Hepatocyte (in vitro differentiated cells): Measurements from ENCODE around the gene PIAS4. TPM values are rescaled to one million over a fixed set of nuclear protein-coding genes. Genes with fewer than 3 reads are reported as not detected.

Source experiments
- DNase-seq: peaks from one replicate; pipeline ENCODE4 v3.0.0-alpha.2; 2016; ENCODE audit warnings: low spot score
- H2AFZ ChIP-seq: fragments of 200-600 bp; sonication (generic); 2 replicates; pipeline ENCODE4 v1.6.0; 2016; ENCODE audit warnings: antibody characterized with exemption, mild to moderate bottlenecking
- H3K27ac ChIP-seq: fragments of 200-600 bp; sonication (generic); 2 replicates; pipeline ENCODE4 v1.5.1; 2016; ENCODE audit warnings: mild to moderate bottlenecking
- H3K27me3 ChIP-seq: fragments of 200-600 bp; sonication (generic); 2 replicates; pipeline ENCODE4 v1.6.1; 2016
- H3K36me3 ChIP-seq: fragments of 200-600 bp; sonication (generic); replicated peaks from 2 replicates; pipeline ENCODE4 v1.5.1; 2016; ENCODE audit warnings: low read depth; ENCODE audit not compliant: insufficient read depth
- H3K4me1 ChIP-seq: fragments of 200-600 bp; sonication (generic); 2 replicates; pipeline ENCODE4 v1.5.1; 2016; ENCODE audit warnings: mild to moderate bottlenecking, moderate library complexity; ENCODE audit not compliant: insufficient read depth
- H3K4me2 ChIP-seq: fragments of 200-600 bp; sonication (generic); 2 replicates; pipeline ENCODE4 v1.6.0; 2016
- H3K4me3 ChIP-seq: fragments of 200-600 bp; sonication (generic); 2 replicates; pipeline ENCODE4 v1.5.1; 2016; ENCODE audit warnings: mild to moderate bottlenecking
- H3K79me2 ChIP-seq: fragments of 200-600 bp; sonication (generic); 2 replicates; pipeline ENCODE4 v1.6.0; 2017; ENCODE audit warnings: mild to moderate bottlenecking
- H3K9me2 ChIP-seq: fragments of 200-600 bp; sonication (generic); replicated peaks from 2 replicates; pipeline ENCODE4 v1.6.0; 2017; ENCODE audit warnings: mild to moderate bottlenecking; ENCODE audit not compliant: insufficient read depth
- H3K9me3 ChIP-seq: fragments of 200-600 bp; sonication (generic); 2 replicates; pipeline ENCODE4 v1.5.1; 2016; ENCODE audit warnings: low read depth, mild to moderate bottlenecking
- H4K20me1 ChIP-seq: fragments of 200-600 bp; sonication (generic); 2 replicates; pipeline ENCODE4 v1.6.0; 2016; ENCODE audit warnings: mild to moderate bottlenecking; ENCODE audit not compliant: insufficient read depth, poor library complexity, severe bottlenecking
- EZH2 ChIP-seq: fragments of 200-600 bp; sonication (generic); IDR thresholded peaks from 2 replicates; pipeline ENCODE4 v1.6.1; 2016; ENCODE audit warnings: antibody characterized with exemption, mild to moderate bottlenecking, borderline replicate concordance
- EZH2phosphoT487 ChIP-seq: fragments of 200-600 bp; sonication (generic); IDR thresholded peaks from one replicate; pipeline ENCODE4 v1.6.1; 2018; ENCODE audit warnings: antibody characterized with exemption, mild to moderate bottlenecking, low read depth, moderate library complexity; ENCODE audit not compliant: unreplicated experiment, severe bottlenecking
- whole genome bisulfite sequencing: methylation state at CpG from one replicate; pipeline ENCODE4 v1.1.6; 2016; ENCODE audit warnings: low lambda C conversion rate; ENCODE audit errors: missing lambda C conversion rate; 5-methylcytosine and 5-hydroxymethylcytosine counted together
- polyA plus RNA-seq: library from polyadenylated mRNA; unstranded; fragments of >200 nt; fragmentation: Nextera tagmentation; extraction: Ambion mirVana; gene quantifications from 2 replicates; pipeline ENCODE4 v1.2.1, GENCODE V29; 2016
- total RNA-seq: library from RNA; depleted of rRNA; stranded (reverse); fragments of >200 nt; gene quantifications from 2 replicates; pipeline ENCODE4 v1.2.3, GENCODE V29; 2014
- TF ChIP-seq, protein P1 (sequence below): fragments of 200-600 bp; sonication (generic); IDR thresholded peaks from 2 replicates; pipeline ENCODE4 v1.5.1; 2016; ENCODE audit warnings: antibody characterized with exemption, mild to moderate bottlenecking; ENCODE audit not compliant: poor library complexity

The PIAS4 gene
- total and polyA plus RNA-seq, 2 experiments from 2014 or later: 15.0 to 16.7 TPM

DNA sequence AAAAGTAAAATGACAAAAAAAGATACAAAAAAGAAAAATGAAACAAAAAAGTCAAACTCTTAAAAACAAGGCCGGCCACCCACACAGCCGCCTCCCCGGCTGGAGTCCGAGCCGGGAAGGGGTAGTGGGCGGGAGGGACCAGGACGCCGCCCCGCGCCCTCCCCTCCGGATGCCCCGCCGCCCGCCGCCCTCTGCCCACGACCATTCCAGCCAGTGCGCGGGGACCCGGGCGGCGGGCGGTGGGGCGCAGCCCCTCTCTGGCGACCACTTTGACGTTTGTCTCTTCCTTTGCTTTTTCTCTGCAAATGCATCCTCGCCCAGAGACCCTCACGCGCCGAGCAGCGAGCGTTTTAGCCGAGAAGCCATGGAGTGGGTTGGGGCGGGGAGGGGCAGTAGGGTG, 30.5 kb downstream of the PIAS4 start:
- no peaks in the 10 kb centered on the region for H3K9me2 ChIP-seq
- 98% methylated on average over 9 of the region's 33 CpGs for WGBS
- DNase-seq: no peak
- no peaks in the 10 kb centered on the region for H3K79me2 ChIP-seq
- no peak overlapping the region for H3K4me3 ChIP-seq
- H2AFZ ChIP-seq: no peak overlapping the region
- H3K9me3 ChIP-seq: no peaks in the 10 kb centered on the region
- TF ChIP-seq EZH2phosphoT487: no peak
- no peak for TF ChIP-seq EZH2
- TF ChIP-seq, protein P1, sequence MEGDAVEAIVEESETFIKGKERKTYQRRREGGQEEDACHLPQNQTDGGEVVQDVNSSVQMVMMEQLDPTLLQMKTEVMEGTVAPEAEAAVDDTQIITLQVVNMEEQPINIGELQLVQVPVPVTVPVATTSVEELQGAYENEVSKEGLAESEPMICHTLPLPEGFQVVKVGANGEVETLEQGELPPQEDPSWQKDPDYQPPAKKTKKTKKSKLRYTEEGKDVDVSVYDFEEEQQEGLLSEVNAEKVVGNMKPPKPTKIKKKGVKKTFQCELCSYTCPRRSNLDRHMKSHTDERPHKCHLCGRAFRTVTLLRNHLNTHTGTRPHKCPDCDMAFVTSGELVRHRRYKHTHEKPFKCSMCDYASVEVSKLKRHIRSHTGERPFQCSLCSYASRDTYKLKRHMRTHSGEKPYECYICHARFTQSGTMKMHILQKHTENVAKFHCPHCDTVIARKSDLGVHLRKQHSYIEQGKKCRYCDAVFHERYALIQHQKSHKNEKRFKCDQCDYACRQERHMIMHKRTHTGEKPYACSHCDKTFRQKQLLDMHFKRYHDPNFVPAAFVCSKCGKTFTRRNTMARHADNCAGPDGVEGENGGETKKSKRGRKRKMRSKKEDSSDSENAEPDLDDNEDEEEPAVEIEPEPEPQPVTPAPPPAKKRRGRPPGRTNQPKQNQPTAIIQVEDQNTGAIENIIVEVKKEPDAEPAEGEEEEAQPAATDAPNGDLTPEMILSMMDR: no peak
- H3K27me3 ChIP-seq: no peaks in the 10 kb centered on the region
- peaks cover 7% of the 10 kb centered on the region for H4K20me1 ChIP-seq
- no peaks in the 10 kb centered on the region for H3K36me3 ChIP-seq
- no peak overlapping the region for H3K27ac ChIP-seq
- H3K4me2 ChIP-seq: no peak overlapping the region
- H3K4me1 ChIP-seq: no peaks in the 10 kb centered on the region

GRCh38 chr19:4038661-4039423, 31.3 kb downstream of the PIAS4 start:
- Histone ChIP-seq H3K27ac (no peak overlapping the region), H3K4me2 (no peak overlapping the region), H2AFZ (no peak overlapping the region), H3K36me3 (no peaks in the 10 kb centered on the region), H3K79me2 (peaks cover under 1% of the 10 kb centered on the region), H3K4me3 (no peak overlapping the region), H3K9me3 (no peaks in the 10 kb centered on the region), H4K20me1 (peaks cover 9% of the 10 kb centered on the region), H3K9me2 (no peaks in the 10 kb centered on the region), H3K4me1 (no peaks in the 10 kb centered on the region), H3K27me3 (no peaks in the 10 kb centered on the region)
- TF ChIP-seq EZH2phosphoT487 (no peak), EZH2 (no peak)
- TF ChIP-seq, protein P1: no peak
- 92% methylated on average over 26 of the region's 40 CpGs for WGBS
- no peak for DNase-seq

DNA sequence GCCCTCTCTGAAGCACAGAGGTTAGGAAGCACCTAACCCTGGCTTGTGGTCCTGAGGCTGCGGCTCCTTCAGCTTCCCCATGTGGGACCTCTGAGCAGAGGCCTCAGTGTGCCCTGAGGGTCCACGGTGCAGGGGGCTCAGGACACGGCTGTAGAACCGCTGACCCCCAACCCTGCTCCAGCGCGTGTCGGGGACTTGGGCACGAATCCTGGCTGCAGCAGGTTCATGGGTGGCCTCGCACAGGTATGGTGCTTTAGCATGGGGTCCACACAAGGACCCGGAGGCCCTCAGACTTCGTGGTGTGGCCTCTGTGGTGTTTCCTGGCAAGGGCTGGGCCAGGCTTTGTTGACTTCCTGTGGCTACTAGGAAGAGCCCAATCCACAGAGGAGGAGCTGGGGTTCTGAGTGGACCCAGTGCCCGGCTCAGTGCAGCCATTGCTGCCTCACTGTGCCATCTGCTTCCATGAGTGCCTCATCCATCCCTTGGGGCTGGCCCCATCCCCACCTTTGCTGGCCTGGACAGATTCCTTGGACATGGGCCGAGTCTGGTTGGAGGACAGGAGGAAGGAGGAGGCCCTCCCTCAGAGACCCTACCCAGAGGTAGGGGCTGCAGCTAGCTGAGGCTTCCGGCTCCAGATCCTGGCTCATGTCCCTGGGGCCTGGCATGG, 34.7 kb downstream of the PIAS4 start:
- Histone ChIP-seq H3K36me3 (no peaks in the 10 kb centered on the region), H3K4me3 (no peak overlapping the region), H3K79me2 (peaks cover 34% of the 10 kb centered on the region), H2AFZ (no peak overlapping the region), H3K27me3 (no peaks in the 10 kb centered on the region), H3K4me1 (no peaks in the 10 kb centered on the region), H4K20me1 (peaks cover 36% of the 10 kb centered on the region), H3K27ac (no peak overlapping the region), H3K9me3 (no peaks in the 10 kb centered on the region), H3K4me2 (no peak overlapping the region), H3K9me2 (no peaks in the 10 kb centered on the region)
- no peak for DNase-seq
- WGBS: 90% methylated on average over 14 of the region's 14 CpGs
- TF ChIP-seq EZH2 (no peak), EZH2phosphoT487 (no peak)
- TF ChIP-seq, protein P1: no peak
